Progenitor cell of endocrine pancreas (in vitro differentiated cells): Measurements from ENCODE around the gene PIK3R6. TPM values are rescaled to one million over a fixed set of nuclear protein-coding genes. Genes with fewer than 3 reads are reported as not detected.

Source experiments
- DNase-seq: peaks from one replicate; pipeline ENCODE4 v3.0.0; 2021; ENCODE audit warnings: low spot score; ENCODE audit not compliant: unreplicated experiment
- H3K27ac Mint-ChIP-seq: 2 replicates; pipeline ENCODE4 v1.8.0; 2021; ENCODE audit warnings: mild to moderate bottlenecking, moderate library complexity, mixed read lengths
- H3K27me3 Mint-ChIP-seq: 2 replicates; pipeline ENCODE4 v1.8.0; 2021; ENCODE audit warnings: mixed read lengths
- H3K36me3 Mint-ChIP-seq: 2 replicates; pipeline ENCODE4 v1.8.0; 2022; ENCODE audit warnings: mixed read lengths; ENCODE audit not compliant: insufficient read depth
- H3K4me1 Mint-ChIP-seq: 2 replicates; pipeline ENCODE4 v1.8.0; 2021; ENCODE audit warnings: low read depth, mixed read lengths
- H3K4me3 Mint-ChIP-seq: 2 replicates; pipeline ENCODE4 v1.8.0; 2021; ENCODE audit warnings: low read depth, mild to moderate bottlenecking, moderate library complexity, mixed read lengths
- H3K9me3 Mint-ChIP-seq: 2 replicates; pipeline ENCODE4 v1.8.0; 2021; ENCODE audit warnings: low read depth, mixed read lengths
- total RNA-seq: library from RNA; stranded (reverse); gene quantifications from 2 replicates; pipeline ENCODE4 v1.2.1, GENCODE V29; 2021
- TF ChIP-seq, protein P1 (sequence below): fragments of 200-600 bp; sonication (generic); IDR thresholded peaks from one replicate; pipeline ENCODE4 v1.5.0; 2021; ENCODE audit warnings: antibody characterized with exemption, mild to moderate bottlenecking; ENCODE audit not compliant: unreplicated experiment

PIK3R6 gene
- total RNA-seq, 1 donor from 2014 or later: 0.07 TPM

DNA sequence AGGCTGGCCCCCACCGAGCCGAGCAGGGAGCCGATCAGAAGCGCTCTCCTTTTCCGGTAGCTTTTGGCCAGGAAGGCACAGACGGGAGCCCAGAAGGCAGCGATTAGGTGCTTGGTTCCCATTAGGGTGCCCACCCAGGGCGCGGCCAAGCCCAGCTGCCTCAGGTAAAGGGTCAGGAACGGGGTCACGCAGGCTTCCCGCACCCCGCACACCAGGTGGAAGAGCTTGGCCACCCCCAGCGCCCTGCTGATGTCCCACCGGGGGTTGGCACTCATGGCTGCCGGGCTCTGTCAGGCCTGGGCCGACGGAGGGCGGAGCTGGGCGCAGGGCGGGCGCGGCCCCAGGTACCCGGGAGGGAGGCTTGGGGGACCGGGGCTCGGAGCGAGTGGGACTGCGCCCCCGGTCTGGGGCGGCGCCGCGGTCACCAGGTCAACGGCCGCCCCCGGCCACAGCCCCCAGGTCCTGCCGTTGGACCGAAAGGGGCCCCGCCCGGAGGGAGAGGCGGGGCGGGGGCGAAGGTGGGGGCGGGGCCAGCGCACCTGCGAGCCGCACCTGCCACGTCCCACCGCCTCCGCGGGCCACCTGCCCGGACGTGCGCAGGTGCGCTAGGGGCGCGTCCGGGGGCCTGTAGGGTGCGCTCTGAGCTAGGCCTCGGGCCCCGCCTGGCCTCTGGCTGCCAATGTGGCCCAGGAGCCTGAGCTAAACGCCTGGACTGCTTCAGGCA lies 68.5 kb downstream of the PIK3R6 start, which contains the start of gene MFSD6L:
TSS of gene MFSD6L (minus strand) at position 520 of the 724 bp plus-strand sequence. CDS start at position 275, 245 bp downstream.
- Mint-ChIP-seq H3K36me3 (no peaks in the 10 kb centered on the region), H3K4me1 (peaks cover 39% of the 10 kb centered on the region), H3K9me3 (no peaks in the 10 kb centered on the region), H3K27ac (peak within 1 kb of the TSS; percentile 90), H3K4me3 (peak within 1 kb of the TSS; percentile 69), H3K27me3 (peaks cover 4% of the 10 kb centered on the region)
- TF ChIP-seq, protein P1, sequence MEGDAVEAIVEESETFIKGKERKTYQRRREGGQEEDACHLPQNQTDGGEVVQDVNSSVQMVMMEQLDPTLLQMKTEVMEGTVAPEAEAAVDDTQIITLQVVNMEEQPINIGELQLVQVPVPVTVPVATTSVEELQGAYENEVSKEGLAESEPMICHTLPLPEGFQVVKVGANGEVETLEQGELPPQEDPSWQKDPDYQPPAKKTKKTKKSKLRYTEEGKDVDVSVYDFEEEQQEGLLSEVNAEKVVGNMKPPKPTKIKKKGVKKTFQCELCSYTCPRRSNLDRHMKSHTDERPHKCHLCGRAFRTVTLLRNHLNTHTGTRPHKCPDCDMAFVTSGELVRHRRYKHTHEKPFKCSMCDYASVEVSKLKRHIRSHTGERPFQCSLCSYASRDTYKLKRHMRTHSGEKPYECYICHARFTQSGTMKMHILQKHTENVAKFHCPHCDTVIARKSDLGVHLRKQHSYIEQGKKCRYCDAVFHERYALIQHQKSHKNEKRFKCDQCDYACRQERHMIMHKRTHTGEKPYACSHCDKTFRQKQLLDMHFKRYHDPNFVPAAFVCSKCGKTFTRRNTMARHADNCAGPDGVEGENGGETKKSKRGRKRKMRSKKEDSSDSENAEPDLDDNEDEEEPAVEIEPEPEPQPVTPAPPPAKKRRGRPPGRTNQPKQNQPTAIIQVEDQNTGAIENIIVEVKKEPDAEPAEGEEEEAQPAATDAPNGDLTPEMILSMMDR: peak; percentile 44
- DNase-seq: peak; percentile 66

DNA sequence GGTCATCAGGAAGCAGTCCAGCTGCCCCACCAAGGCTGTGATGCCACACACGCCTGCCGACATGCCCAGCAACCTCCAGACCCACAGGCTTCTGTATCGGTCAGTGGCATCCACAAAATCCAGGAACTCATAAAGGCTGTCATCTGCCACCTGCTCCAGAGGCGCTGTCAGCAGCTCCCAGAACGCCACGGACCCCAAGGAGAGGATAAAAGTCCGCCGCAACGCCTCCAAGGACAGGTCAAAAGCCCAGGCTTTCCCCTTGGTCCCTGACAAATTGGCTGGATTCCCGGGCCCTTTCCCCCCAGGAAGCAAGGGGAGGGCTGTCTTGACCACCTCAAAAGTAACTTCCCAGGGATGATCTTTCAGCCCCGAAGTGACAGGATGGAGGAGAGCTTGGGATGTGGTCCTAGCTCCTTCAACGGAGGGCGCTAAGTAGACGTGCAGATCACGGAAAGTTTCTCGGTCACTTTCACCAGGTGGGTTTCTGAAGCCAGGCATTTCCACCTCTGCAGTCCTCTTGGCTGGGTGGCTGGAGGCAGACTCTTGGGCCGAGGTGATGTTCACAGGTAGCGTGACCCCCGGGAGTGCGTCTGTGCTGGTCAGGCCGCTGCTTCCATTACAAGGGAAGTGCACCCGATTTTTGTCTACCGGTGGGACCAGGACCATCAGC lies 69.2 kb downstream of the PIK3R6 start:
- H3K27me3 Mint-ChIP-seq: peaks cover 2% of the 10 kb centered on the region
- peaks cover 4% of the 10 kb centered on the region for H3K36me3 Mint-ChIP-seq
- H3K27ac Mint-ChIP-seq: peak overlapping the region; percentile 77
- peaks cover 44% of the 10 kb centered on the region for H3K4me1 Mint-ChIP-seq
- TF ChIP-seq, protein P1: no peak
- peaks cover 5% of the 10 kb centered on the region for H3K9me3 Mint-ChIP-seq
- DNase-seq: no peak
- H3K4me3 Mint-ChIP-seq: peak overlapping the region; percentile 69

DNA sequence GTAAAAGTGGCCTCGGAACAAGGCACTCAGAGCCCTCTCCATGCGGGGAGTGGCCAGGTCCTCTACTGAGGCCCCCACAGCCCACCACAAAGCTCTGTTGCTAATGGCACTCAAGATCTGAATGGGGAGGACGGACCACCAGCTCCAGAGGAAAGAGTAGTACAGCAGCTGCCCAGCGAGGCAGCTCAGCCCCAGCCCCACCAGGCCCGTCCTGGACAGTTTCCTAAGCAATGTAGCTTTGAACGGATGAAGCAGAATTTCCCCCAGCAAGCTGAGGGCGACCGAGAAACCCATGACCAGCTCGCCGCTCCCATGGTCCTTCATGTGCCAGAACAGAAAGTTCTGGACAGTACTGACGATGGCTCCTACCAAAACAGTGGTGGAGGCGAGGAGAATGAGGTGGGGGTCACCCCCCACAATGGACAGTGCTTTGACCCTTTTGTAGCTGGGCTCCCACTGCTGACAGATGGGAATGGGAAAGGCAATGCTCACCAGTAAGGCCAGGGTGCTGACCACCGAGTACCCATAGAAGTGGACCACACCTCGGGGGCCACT lies 69.8 kb downstream of the PIK3R6 start:
- H3K36me3 Mint-ChIP-seq: peaks cover 4% of the 10 kb centered on the region
- H3K4me3 Mint-ChIP-seq: peak overlapping the region; percentile 58
- TF ChIP-seq, protein P1: no peak
- no peak for DNase-seq
- peak overlapping the region; percentile 59 for H3K27ac Mint-ChIP-seq
- peaks cover 6% of the 10 kb centered on the region for H3K9me3 Mint-ChIP-seq
- peaks cover 45% of the 10 kb centered on the region for H3K4me1 Mint-ChIP-seq
- H3K27me3 Mint-ChIP-seq: peaks cover 1% of the 10 kb centered on the region

- no peak overlapping the region for H3K4me3 Mint-ChIP-seq
- H3K27ac Mint-ChIP-seq: no peak overlapping the region
- DNase-seq: no peak
- H3K27me3 Mint-ChIP-seq: no peaks in the 10 kb centered on the region
- peaks cover 6% of the 10 kb centered on the region for H3K9me3 Mint-ChIP-seq
- peaks cover 10% of the 10 kb centered on the region for H3K36me3 Mint-ChIP-seq
- H3K4me1 Mint-ChIP-seq: peaks cover 55% of the 10 kb centered on the region
- TF ChIP-seq, protein P1: no peak
Measured at GRCh38 chr17:8794636-8795035, 72.8 kb downstream of the PIK3R6 start.

DNA sequence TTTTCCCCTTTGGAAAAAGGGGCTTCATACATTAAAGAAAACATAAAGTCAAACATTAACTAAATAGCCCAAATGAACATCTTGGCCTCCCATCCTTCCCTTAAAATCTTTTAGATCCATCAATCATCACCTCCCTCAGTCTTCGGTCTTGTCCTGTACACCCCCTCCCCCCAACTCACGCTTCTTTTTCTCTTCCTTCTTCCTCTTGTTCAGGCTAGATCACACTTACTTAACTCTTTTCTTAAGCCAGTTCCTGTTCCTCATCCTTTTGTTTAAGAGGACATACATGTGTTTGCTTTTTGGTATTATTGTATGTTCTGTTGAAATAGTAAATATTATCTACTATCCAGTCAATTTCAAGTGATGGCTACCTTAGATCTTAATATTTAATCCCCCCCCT lies 73.8 kb downstream of the PIK3R6 start:
- TF ChIP-seq, protein P1: no peak

More for the DNA sequence above, 73.8 kb downstream of the PIK3R6 start:
- DNase-seq: no peak
- peaks cover 6% of the 10 kb centered on the region for H3K9me3 Mint-ChIP-seq
- no peak overlapping the region for H3K4me3 Mint-ChIP-seq
- peaks cover 60% of the 10 kb centered on the region for H3K4me1 Mint-ChIP-seq
- no peaks in the 10 kb centered on the region for H3K27me3 Mint-ChIP-seq
- H3K36me3 Mint-ChIP-seq: peaks cover 10% of the 10 kb centered on the region
- peak overlapping the region; percentile 17 for H3K27ac Mint-ChIP-seq
